NT2/D1 (cell line): Measurements from ENCODE around the gene OGA.

ENCODE experiments used
- YY1 ChIP-seq: IDR thresholded peaks from 2 replicates; pipeline ENCODE4 v1.6.1; 2011; ENCODE audit not compliant: insufficient read length, insufficient read depth
- ZNF274 ChIP-seq: IDR thresholded peaks from 2 replicates; pipeline ENCODE4 v1.6.1; 2011; ENCODE audit warnings: mild to moderate bottlenecking, low read depth, low read length

DNA sequence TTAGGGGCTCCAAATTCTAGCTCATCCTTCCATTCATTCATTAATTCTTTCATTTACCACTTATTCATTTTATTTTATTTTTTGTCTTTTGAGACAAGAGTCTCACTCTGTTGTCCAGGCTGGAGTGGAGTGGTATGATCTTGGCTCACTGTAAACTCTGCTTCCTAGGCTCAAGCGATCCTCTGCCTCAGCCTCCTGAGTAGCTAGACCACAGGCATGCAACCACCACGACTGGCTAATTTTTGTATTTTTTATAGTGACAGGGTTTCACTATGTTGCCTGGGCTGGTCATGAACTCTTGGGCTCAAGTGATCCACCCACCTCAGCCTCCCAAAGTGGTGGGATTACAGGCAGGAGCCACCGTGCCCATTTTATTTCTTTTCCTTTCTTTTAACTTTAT, 74.0 kb downstream of the OGA start:
- no peak for TF ChIP-seq YY1
- TF ChIP-seq ZNF274: no peak
